Body of pancreas (tissue), 4 donors: ENCODE measurements around the gene NUDT19. TPM values are rescaled to one million over a fixed set of nuclear protein-coding genes. Genes with fewer than 3 reads are reported as not detected.

Source experiments
- ATAC-seq: fragments of 150-250 bp; one replicate; pipeline ENCODE4 v1.9.1; 2016
- DNase-seq, 4 donors: peaks; one replicate each; pipeline ENCODE4 v3.0.0-alpha.2; 2019
- H3K27ac ChIP-seq, 4 donors: fragments of 200-600 bp; sonication (generic); 1 replicate in 3 of 4; 2 replicates in 1 of 4; pipeline versions ENCODE4 v1.5.1 to v1.6.1; 2016 to 2019; ENCODE audit warnings: mild to moderate bottlenecking in 1 of 4, mixed read lengths in 1 of 4, moderate library complexity in 1 of 4
- H3K27me3 ChIP-seq, 2 donors: fragments of 200-600 bp; sonication (generic); one replicate each; pipeline ENCODE4 v1.6.0; 2016; ENCODE audit warnings: mild to moderate bottlenecking in 1 of 2
- H3K36me3 ChIP-seq, 2 donors: fragments of 200-600 bp; sonication (generic); replicated peaks in 1 of 2; 2 replicates each; pipeline ENCODE4 v1.5.1; 2016; ENCODE audit warnings: low read depth in 2 of 2; ENCODE audit not compliant: insufficient read depth in 1 of 2
- H3K4me1 ChIP-seq: fragments of 200-600 bp; sonication (generic); one replicate; pipeline ENCODE4 v1.6.0; 2016
- H3K4me3 ChIP-seq, 2 donors: fragments of 200-600 bp; sonication (generic); 1 replicate in 1 of 2; 2 replicates in 1 of 2; pipeline ENCODE4 v1.5.1; 2016 to 2019
- H3K9me3 ChIP-seq, 3 donors: fragments of 200-600 bp; sonication (generic); 1 replicate in 2 of 3; 2 replicates in 1 of 3; pipeline ENCODE4 v1.5.1; 2016
- CTCF ChIP-seq, 7 experiments: fragments of 450-650 bp in 4 of 7; fragments of 200-600 bp in 3 of 7; sonication (generic) in 3 of 7; IDR thresholded peaks; one replicate each; pipeline ENCODE4 v1.5.1; 2016 to 2019; ENCODE audit warnings: antibody characterized with exemption in 7 of 7
- POLR2A ChIP-seq, 3 donors: fragments of 450-650 bp; IDR thresholded peaks; one replicate each; pipeline ENCODE4 v1.6.1; 2016; ENCODE audit warnings: antibody characterized with exemption in 3 of 3, mild to moderate bottlenecking in 2 of 3
- WGBS, 2 donors: methylation state at CpG; one replicate each; pipeline ENCODE4 v1.1.5; 2017; 5-methylcytosine and 5-hydroxymethylcytosine counted together
- intact Hi-C: fragments of 100-400 bp; cut with DNase I; formaldehyde crosslinking; loops from one replicate; pipeline ENCODE4 v1.15.1; 2023
- total RNA-seq, 2 donors: library from RNA; depleted of rRNA; stranded (reverse); fragments of >200 nt; gene quantifications; one replicate each; pipeline ENCODE4 v1.1.0, GENCODE V29; 2016

NUDT19 gene
- total RNA-seq, 2 donors from 2014 or later = 2.3 to 3.9 TPM

- Histone ChIP-seq H3K27me3 (peaks cover 0 to 4% of the 10 kb centered on the region in 2 donors), H3K36me3 (no peaks in the 10 kb centered on the region), H3K27ac (no peak overlapping the region), H3K4me3 (peak overlapping the region in 1 of 2 donors; percentile 93), H3K9me3 (no peaks in the 10 kb centered on the region), H3K4me1 (peaks cover 30% of the 10 kb centered on the region)
- ATAC-seq = no peak
- 5 to 33% methylated on average over 3 to 89 of the region's 93 CpGs for WGBS, 2 donors
- TF ChIP-seq POLR2A (IDR thresholded peaks at IDR 0.05) (no peak), CTCF (IDR thresholded peaks at IDR 0.05) (peak in 1 of 7 experiments; percentile 5)
- DNase-seq = peak in 3 of 4 donors; percentile 20 to 43 (median 30)
- intact Hi-C loops = no loop called here
Observed at GRCh38 chr19:32676186-32676894, 15.3 kb upstream of the NUDT19 start.

GRCh38 chr19:32676895-32677359, 14.7 kb upstream of the NUDT19 start:
- Histone ChIP-seq H3K4me3 (no peak overlapping the region), H3K4me1 (peaks cover 30% of the 10 kb centered on the region), H3K36me3 (no peaks in the 10 kb centered on the region), H3K27ac (no peak overlapping the region), H3K27me3 (peaks cover 0 to 4% of the 10 kb centered on the region in 2 donors), H3K9me3 (no peaks in the 10 kb centered on the region)
- DNase-seq (no peak), ATAC-seq (no peak)
- intact Hi-C loops = no loop called here
- 40 to 60% methylated on average over 19 to 27 of the region's 33 CpGs for WGBS, 2 donors
- TF ChIP-seq CTCF (IDR thresholded peaks at IDR 0.05) (no peak), POLR2A (IDR thresholded peaks at IDR 0.05) (no peak)

GRCh38 chr19:32677657-32678056, 14.0 kb upstream of the NUDT19 start:
- H3K9me3 ChIP-seq = no peaks in the 10 kb centered on the region
- intact Hi-C loops = no loop called here
- H3K36me3 ChIP-seq = no peaks in the 10 kb centered on the region
- H3K27ac ChIP-seq = no peak overlapping the region
- TF ChIP-seq POLR2A (IDR thresholded peaks at IDR 0.05) = no peak
- no peak for TF ChIP-seq CTCF (IDR thresholded peaks at IDR 0.05)
- peaks cover 30% of the 10 kb centered on the region for H3K4me1 ChIP-seq
- H3K4me3 ChIP-seq = no peak overlapping the region
- DNase-seq (no peak), ATAC-seq (no peak)
- peaks cover 0 to 4% of the 10 kb centered on the region in 2 donors for H3K27me3 ChIP-seq
- WGBS, 2 donors = 78 to 87% methylated on average over 9 of the region's 9 CpGs

GRCh38 chr19:32680986-32681385, 10.6 kb upstream of the NUDT19 start:
- ATAC-seq (no peak), DNase-seq (no peak)
- 72 to 74% methylated on average over 2 of the region's 2 CpGs for WGBS, 2 donors
- intact Hi-C loops = no loop called here
- peaks cover 9% of the 10 kb centered on the region for H3K4me1 ChIP-seq
- H3K9me3 ChIP-seq = no peaks in the 10 kb centered on the region
- TF ChIP-seq CTCF (IDR thresholded peaks at IDR 0.05) (no peak), POLR2A (IDR thresholded peaks at IDR 0.05) (no peak)
- no peaks in the 10 kb centered on the region for H3K36me3 ChIP-seq
- H3K27ac ChIP-seq = no peak overlapping the region
- no peak overlapping the region for H3K4me3 ChIP-seq
- H3K27me3 ChIP-seq = peaks cover 0 to 4% of the 10 kb centered on the region in 2 donors

- Histone ChIP-seq H3K36me3 (no peaks in the 10 kb centered on the region), H3K4me1 (no peaks in the 10 kb centered on the region), H3K27ac (no peak overlapping the region), H3K27me3 (no peaks in the 10 kb centered on the region), H3K9me3 (no peaks in the 10 kb centered on the region), H3K4me3 (no peak overlapping the region)
- intact Hi-C loops = no loop called here
- WGBS, 2 donors = 82 to 83% methylated on average over 4 of the region's 4 CpGs
- DNase-seq (no peak), ATAC-seq (no peak)
- TF ChIP-seq POLR2A (IDR thresholded peaks at IDR 0.05) (no peak), CTCF (IDR thresholded peaks at IDR 0.05) (no peak)
Observed at GRCh38 chr19:32682317-32682716, 9.3 kb upstream of the NUDT19 start.
